Measurements from ENCODE around the gene NSG1. TPM values are rescaled to one million over a fixed set of nuclear protein-coding genes. Genes with fewer than 3 reads are reported as not detected.
A peak's percentile ranks its signal among the peaks of the same experiment; 100 is the strongest.

NSG1 gene
- polyA plus RNA-seq, 1 donor from 2014 or later = 0.69 TPM

GRCh38 chr4:4423706-4424498 is 37.0 kb downstream of the NSG1 start:
- no peak overlapping the region for H3K4me3 Mint-ChIP-seq
- no peaks in the 10 kb centered on the region for H3K9me3 Mint-ChIP-seq
- H3K36me3 Mint-ChIP-seq = peaks cover 8% of the 10 kb centered on the region
- no peaks in the 10 kb centered on the region for H3K27me3 Mint-ChIP-seq
- H3K4me1 Mint-ChIP-seq = peaks cover 0 to 1% (median 0%) of the 10 kb centered on the region in 3 donors
- H3K27ac Mint-ChIP-seq = peak overlapping the region in 1 of 3 donors; percentile 2

DNA sequence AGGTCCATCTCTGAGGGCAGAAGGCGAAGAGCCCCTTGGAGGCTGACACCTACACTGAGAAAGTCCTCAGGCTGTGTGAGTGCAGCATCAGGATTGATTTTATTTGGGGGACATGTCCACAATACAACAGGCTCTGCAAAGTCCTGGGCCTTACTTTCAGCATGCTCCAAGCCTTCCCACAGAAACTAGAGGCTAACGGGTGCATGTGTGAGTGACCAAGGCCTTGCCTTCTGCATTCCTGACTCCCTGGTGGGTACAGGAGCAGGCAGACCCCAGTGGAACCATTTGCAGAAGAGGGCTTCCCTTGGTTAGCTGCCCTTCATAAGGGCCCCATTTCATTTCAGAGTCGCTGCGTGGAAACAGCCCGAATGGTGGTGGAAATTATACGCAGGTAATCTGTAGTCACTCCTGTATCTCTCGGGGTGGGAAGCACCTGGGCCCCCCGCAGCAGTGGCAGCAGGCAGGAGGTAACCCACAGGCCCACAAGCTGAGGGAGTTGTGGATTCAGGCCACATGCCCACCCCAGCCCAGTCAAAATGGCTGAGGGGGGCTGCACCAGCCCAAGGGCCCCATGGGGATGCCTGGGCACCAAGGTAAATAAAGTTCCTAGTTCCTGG is 37.7 kb downstream of the NSG1 start:
- Mint-ChIP-seq H3K4me1 (peaks cover 0 to 1% (median 0%) of the 10 kb centered on the region in 3 donors), H3K27ac (no peak overlapping the region), H3K9me3 (no peaks in the 10 kb centered on the region), H3K36me3 (peaks cover 10% of the 10 kb centered on the region), H3K4me3 (no peak overlapping the region), H3K27me3 (no peaks in the 10 kb centered on the region)

DNA sequence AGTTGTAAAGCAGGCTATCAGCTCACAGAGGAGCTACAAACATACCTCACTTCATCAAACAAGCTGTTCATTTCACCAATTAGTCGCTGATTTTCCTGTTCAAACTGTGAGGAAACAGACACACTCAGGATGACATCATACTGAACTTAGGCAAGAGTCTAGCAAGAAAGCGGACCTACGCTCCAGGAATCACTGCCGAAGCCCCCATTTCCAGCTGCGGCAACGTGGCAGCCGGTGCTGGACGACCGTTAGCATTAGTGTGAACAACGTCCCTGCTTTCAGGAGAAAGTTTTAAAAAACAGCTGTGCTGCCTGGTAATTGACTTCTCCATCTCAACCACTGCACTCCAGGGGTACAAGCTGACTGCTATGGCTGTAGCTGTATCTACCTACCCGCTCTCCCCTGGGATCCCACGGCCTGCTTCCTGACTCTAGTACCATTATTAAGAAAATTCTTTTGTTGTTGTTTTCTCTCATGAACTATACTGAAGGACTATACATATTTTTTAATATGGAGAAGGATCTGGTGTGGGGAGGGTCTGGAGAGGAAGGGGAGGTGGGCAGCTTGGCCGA is 38.3 kb downstream of the NSG1 start:
- Mint-ChIP-seq H3K27ac (no peak overlapping the region), H3K4me1 (peaks cover 0 to 1% (median 0%) of the 10 kb centered on the region in 3 donors), H3K36me3 (peaks cover 7% of the 10 kb centered on the region), H3K9me3 (no peaks in the 10 kb centered on the region), H3K27me3 (no peaks in the 10 kb centered on the region), H3K4me3 (no peak overlapping the region)

GRCh38 chr4:4425696-4426095 is 38.8 kb downstream of the NSG1 start:
- H3K4me3 Mint-ChIP-seq = no peak overlapping the region
- no peak overlapping the region for H3K27ac Mint-ChIP-seq

DNA sequence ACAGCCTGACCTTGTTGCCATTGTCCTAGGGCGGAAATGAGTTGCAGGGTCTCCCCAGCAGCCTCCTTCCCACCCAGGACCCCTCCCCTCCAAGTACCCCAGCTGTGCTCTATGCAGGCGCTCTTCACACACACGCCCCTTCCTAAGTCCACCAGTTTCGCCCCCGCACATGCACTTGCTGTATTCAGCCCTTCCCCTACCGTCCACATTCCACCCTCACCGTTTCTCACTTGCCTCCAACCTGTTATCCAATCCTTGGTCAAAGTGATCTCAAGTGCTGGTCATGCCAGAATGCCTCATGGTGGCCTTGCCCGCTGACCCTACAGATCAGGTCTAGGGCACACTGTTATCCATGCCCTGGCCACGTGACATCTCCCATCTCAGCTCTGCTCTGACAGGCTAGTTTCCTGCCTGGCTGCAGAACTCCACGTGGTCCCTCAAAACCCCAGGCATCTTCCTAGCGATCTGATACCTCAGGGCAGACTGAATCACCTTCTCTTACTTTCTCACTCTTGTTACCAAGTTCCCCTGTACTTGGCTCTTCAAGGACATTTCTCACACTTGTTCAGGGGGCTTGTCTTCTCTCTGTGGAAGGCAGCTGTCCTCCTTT is 39.7 kb downstream of the NSG1 start:
- Mint-ChIP-seq H3K36me3 (peaks cover 4% of the 10 kb centered on the region), H3K27me3 (no peaks in the 10 kb centered on the region), H3K4me1 (peaks cover 0 to 1% (median 0%) of the 10 kb centered on the region in 3 donors), H3K27ac (peak overlapping the region in 1 of 3 donors; percentile 73), H3K9me3 (no peaks in the 10 kb centered on the region), H3K4me3 (no peak overlapping the region)

More at GRCh38 chr4:4425696-4426095, 38.8 kb downstream of the NSG1 start:
- Mint-ChIP-seq H3K9me3 (no peaks in the 10 kb centered on the region), H3K36me3 (peaks cover 7% of the 10 kb centered on the region), H3K4me1 (peaks cover 0 to 1% (median 0%) of the 10 kb centered on the region in 3 donors), H3K27me3 (no peaks in the 10 kb centered on the region)

DNA sequence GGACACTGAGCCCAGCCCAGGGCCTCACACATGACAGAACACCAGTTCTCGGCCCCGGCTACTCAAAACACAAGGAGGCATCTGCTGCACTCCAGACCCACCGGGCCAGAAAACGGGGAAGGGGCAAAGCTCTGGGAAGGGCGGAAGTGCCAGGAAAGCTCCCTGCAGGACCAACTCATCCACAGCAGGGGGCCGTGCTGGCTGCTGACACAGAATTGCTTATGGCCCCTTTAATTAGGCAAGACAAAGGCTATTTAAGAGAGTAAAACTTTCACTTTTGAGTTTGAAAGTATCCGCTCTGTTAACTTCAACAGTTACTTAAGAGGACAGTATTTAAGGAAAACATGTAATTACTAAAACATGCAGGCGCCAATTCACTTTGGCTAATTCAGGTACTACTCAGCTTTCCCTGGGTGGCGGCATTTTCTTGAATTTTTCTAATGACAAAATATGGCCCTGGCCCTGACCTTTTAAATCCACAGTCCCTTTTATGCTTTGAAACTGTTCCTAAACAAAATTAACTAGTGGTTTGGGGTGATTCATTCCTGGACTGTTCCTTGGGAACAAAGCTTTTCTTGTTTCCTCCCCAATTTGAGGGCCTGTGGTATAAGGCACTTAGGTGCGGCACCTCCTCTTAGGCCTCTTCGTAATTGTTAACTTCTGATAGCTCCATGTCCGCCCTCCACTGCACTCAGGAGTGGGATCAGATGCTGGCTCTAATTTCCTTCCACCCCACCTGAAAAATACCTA is 40.4 kb downstream of the NSG1 start:
- no peak overlapping the region for H3K4me3 Mint-ChIP-seq
- peaks cover 4% of the 10 kb centered on the region for H3K36me3 Mint-ChIP-seq
- H3K9me3 Mint-ChIP-seq = no peaks in the 10 kb centered on the region
- no peaks in the 10 kb centered on the region for H3K27me3 Mint-ChIP-seq
- peaks cover 0 to 1% (median 0%) of the 10 kb centered on the region in 3 donors for H3K4me1 Mint-ChIP-seq
- no peak overlapping the region for H3K27ac Mint-ChIP-seq

DNA sequence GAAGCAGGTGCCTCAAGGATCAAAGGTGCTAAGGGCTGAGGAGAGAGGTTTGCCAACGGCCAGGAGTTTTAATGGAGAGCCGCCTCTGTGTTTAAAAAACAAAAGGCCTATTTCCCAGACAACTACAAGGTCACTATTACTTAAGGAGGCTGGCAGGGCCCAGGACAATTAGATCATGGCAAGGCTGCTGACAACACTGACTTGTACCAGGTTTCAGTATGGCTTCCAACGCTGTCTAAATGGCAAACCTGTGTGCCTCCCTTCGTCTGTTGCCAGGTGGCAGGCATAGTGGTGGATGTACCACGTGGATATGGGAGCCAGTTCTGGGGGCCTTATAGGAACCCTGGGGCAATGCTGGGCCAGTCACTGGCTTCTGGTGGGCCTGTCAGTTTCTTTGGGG is 41.0 kb downstream of the NSG1 start:
- H3K4me1 Mint-ChIP-seq = peaks cover 0 to 1% (median 0%) of the 10 kb centered on the region in 3 donors
- peaks cover 4% of the 10 kb centered on the region for H3K36me3 Mint-ChIP-seq
- no peaks in the 10 kb centered on the region for H3K27me3 Mint-ChIP-seq
- H3K27ac Mint-ChIP-seq = no peak overlapping the region
- no peak overlapping the region for H3K4me3 Mint-ChIP-seq
- no peaks in the 10 kb centered on the region for H3K9me3 Mint-ChIP-seq

GRCh38 chr4:4428966-4429875 is 42.3 kb downstream of the NSG1 start:
- peaks cover 0 to 1% (median 0%) of the 10 kb centered on the region in 3 donors for H3K4me1 Mint-ChIP-seq
- H3K36me3 Mint-ChIP-seq = peaks cover 6% of the 10 kb centered on the region
- H3K4me3 Mint-ChIP-seq = no peak overlapping the region
- H3K27ac Mint-ChIP-seq = no peak overlapping the region
- H3K9me3 Mint-ChIP-seq = no peaks in the 10 kb centered on the region
- no peaks in the 10 kb centered on the region for H3K27me3 Mint-ChIP-seq

GRCh38 chr4:4430492-4431195 is 43.7 kb downstream of the NSG1 start:
- H3K9me3 Mint-ChIP-seq = no peaks in the 10 kb centered on the region
- H3K4me3 Mint-ChIP-seq = no peak overlapping the region
- H3K27me3 Mint-ChIP-seq = no peaks in the 10 kb centered on the region
- peaks cover 0 to 1% (median 0%) of the 10 kb centered on the region in 3 donors for H3K4me1 Mint-ChIP-seq
- no peak overlapping the region for H3K27ac Mint-ChIP-seq
- H3K36me3 Mint-ChIP-seq = peaks cover 6% of the 10 kb centered on the region

DNA sequence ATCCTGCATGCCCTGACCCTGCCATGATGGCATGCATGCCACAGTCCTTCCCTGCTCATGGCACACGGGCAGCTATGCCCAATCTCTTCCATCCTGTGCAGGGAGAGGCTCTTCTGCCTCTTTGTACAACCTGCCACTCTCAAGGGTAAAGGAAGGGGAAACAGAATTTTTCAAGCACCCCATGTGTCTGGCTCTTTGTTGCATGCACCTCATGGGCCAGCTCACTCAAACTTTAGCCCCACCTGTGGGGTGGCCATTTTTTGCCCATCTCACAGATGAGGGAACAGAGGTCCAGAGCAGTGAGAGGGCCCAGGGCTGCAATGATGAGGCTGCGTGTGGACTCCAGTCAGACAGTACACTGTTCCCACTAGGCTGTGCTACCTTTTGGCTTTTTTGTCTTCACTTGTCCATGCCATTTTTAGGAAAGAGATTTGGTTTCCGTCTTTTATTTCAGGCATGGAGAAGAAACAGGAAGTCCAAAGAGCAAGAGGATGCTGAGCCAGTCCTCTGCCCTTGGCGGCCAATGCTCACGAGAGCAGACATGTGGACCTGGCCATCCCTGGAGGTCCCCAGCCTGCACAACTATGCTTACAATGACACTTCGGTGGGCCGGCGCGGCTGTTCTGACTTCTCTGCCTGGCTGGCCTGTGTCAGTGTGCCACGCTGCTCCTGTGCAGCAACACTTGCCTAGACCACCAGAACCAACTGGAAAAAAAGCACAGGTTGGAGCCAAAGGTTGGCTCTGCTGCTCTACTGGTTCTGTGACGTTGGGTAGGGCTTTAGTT is 45.6 kb downstream of the NSG1 start:
- no peaks in the 10 kb centered on the region for H3K9me3 Mint-ChIP-seq
- no peaks in the 10 kb centered on the region for H3K27me3 Mint-ChIP-seq
- H3K4me3 Mint-ChIP-seq = peak overlapping the region in 1 of 4 donors; percentile 49
- H3K4me1 Mint-ChIP-seq = no peaks in the 10 kb centered on the region
- H3K27ac Mint-ChIP-seq = no peak overlapping the region
- peaks cover 11% of the 10 kb centered on the region for H3K36me3 Mint-ChIP-seq

DNA sequence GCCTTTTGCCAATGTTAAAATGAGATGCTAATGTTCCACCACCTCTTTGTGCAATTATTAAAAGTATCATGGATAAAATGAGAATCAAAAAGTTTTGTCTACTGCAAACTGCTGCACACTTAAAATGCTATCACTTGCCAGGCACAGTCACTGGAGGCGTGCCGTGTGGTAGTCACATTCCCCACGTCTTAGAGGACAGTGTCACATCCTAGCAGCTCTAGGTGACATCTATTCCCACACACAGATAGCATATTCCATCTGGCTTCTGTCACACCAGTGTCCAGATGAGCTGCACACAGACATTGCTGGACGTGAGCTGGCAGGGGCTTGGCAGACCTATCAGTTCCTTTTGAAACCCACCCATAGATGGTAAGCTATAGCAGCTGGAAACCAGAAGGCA is 47.0 kb downstream of the NSG1 start:
- Mint-ChIP-seq H3K36me3 (peaks cover 11% of the 10 kb centered on the region), H3K9me3 (no peaks in the 10 kb centered on the region), H3K4me3 (no peak overlapping the region), H3K27me3 (no peaks in the 10 kb centered on the region), H3K27ac (no peak overlapping the region), H3K4me1 (peaks cover 0 to 1% (median 0%) of the 10 kb centered on the region in 3 donors)

GRCh38 chr4:4436244-4436823 is 49.4 kb downstream of the NSG1 start:
- no peak overlapping the region for H3K27ac Mint-ChIP-seq
- no peak overlapping the region for H3K4me3 Mint-ChIP-seq
- peaks cover 0 to 1% (median 0%) of the 10 kb centered on the region in 3 donors for H3K4me1 Mint-ChIP-seq
- peaks cover 8% of the 10 kb centered on the region for H3K36me3 Mint-ChIP-seq
- H3K9me3 Mint-ChIP-seq = no peaks in the 10 kb centered on the region
- H3K27me3 Mint-ChIP-seq = no peaks in the 10 kb centered on the region
